ENCODE measurements around the gene MYCBP2.

Gene MYCBP2

GRCh38 chr13:77177646-77178045 lies 149.2 kb downstream of the MYCBP2 start:
- Histone ChIP-seq H3K4me1 (ENCODE audit: insufficient read depth, poor library complexity, severe bottlenecking) (no peaks in the 10 kb centered on the region), H3K9me3 (ENCODE audit: severe bottlenecking) (no peaks in the 10 kb centered on the region), H3K36me3 (ENCODE audit: low read depth) (peaks cover 83% of the 10 kb centered on the region), H3K27me3 (ENCODE audit: insufficient read depth, poor library complexity, severe bottlenecking) (no peaks in the 10 kb centered on the region), H3K4me3 (ENCODE audit: severe bottlenecking) (no peak overlapping the region), H3K27ac (ENCODE audit: poor library complexity, severe bottlenecking) (no peak overlapping the region)
- no peak for TF ChIP-seq CTCF (IDR thresholded peaks at IDR 0.05; ENCODE audit: poor library complexity, severe bottlenecking)
- DNase-seq (ENCODE audit: low spot score) (no peak), ATAC-seq (ENCODE audit: low read depth) (no peak)

GRCh38 chr13:77176350-77176749 lies 150.5 kb downstream of the MYCBP2 start:
- Histone ChIP-seq H3K4me3 (ENCODE audit: severe bottlenecking) (no peak overlapping the region), H3K27ac (ENCODE audit: poor library complexity, severe bottlenecking) (no peak overlapping the region), H3K9me3 (ENCODE audit: severe bottlenecking) (no peaks in the 10 kb centered on the region), H3K27me3 (ENCODE audit: insufficient read depth, poor library complexity, severe bottlenecking) (no peaks in the 10 kb centered on the region), H3K4me1 (ENCODE audit: insufficient read depth, poor library complexity, severe bottlenecking) (no peaks in the 10 kb centered on the region), H3K36me3 (ENCODE audit: low read depth) (peaks cover 76% of the 10 kb centered on the region)
- ATAC-seq (ENCODE audit: low read depth) (0 out of 3 replicates have a peak, but pooled peaks have one; percentile 36), DNase-seq (ENCODE audit: low spot score) (no peak)
- no peak for TF ChIP-seq CTCF (IDR thresholded peaks at IDR 0.05; ENCODE audit: poor library complexity, severe bottlenecking)

DNA sequence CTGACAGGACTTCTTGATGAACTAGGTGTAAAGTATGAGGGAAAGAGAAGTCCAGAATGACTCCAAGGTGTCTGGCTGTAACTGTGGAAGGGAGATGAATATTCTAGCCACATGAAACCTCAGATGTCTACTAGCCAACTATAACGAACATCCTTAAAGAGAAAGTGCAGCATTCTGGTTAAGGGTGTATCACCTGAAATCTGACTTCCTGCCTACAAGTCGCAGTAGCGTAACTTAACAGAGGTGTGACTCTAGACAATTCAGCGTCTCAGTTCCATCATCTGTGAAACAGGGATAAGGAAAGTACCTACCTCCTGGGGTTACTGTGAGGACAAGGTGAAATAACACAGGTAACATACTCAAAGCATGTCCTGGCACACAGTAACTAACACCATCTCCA lies 154.2 kb downstream of the MYCBP2 start:
- no peak overlapping the region for H3K27ac ChIP-seq (ENCODE audit: poor library complexity, severe bottlenecking)
- DNase-seq (ENCODE audit: low spot score) (no peak), ATAC-seq (ENCODE audit: low read depth) (no peak)
- H3K9me3 ChIP-seq (ENCODE audit: severe bottlenecking): no peaks in the 10 kb centered on the region
- TF ChIP-seq CTCF (IDR thresholded peaks at IDR 0.05; ENCODE audit: poor library complexity, severe bottlenecking): no peak
- H3K4me3 ChIP-seq (ENCODE audit: severe bottlenecking): no peak overlapping the region
- no peaks in the 10 kb centered on the region for H3K4me1 ChIP-seq (ENCODE audit: insufficient read depth, poor library complexity, severe bottlenecking)
- peaks cover 65% of the 10 kb centered on the region for H3K36me3 ChIP-seq (ENCODE audit: low read depth)
- H3K27me3 ChIP-seq (ENCODE audit: insufficient read depth, poor library complexity, severe bottlenecking): no peaks in the 10 kb centered on the region

- TF ChIP-seq CTCF (IDR thresholded peaks at IDR 0.05; ENCODE audit: poor library complexity, severe bottlenecking): no peak
- Histone ChIP-seq H3K4me3 (ENCODE audit: severe bottlenecking) (no peak overlapping the region), H3K36me3 (ENCODE audit: low read depth) (peaks cover 73% of the 10 kb centered on the region)
Measured at GRCh38 chr13:77171451-77171850, 155.4 kb downstream of the MYCBP2 start.

DNA sequence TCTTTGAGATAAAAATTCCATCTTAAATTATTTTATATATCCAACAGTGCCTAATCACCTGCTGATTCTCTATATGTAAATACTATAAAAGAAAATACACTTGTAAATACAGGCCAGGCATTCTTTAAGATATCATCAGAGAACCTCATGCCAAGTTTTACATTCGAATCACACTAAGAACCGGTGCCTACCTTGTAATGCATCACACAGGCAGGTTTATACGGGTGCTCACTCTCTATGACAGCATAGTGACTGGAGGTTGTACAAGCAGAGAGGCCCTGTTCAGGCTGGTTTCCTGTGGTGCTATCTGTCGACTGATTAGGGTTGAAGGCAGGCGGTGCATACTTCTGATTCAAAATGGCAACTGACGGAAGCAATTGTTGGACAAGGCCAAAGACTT lies 158.7 kb downstream of the MYCBP2 start:
- no peaks in the 10 kb centered on the region for H3K27me3 ChIP-seq (ENCODE audit: insufficient read depth, poor library complexity, severe bottlenecking)
- no peak overlapping the region for H3K27ac ChIP-seq (ENCODE audit: poor library complexity, severe bottlenecking)
- ATAC-seq (ENCODE audit: low read depth) (no peak), DNase-seq (ENCODE audit: low spot score) (no peak)
- no peaks in the 10 kb centered on the region for H3K4me1 ChIP-seq (ENCODE audit: insufficient read depth, poor library complexity, severe bottlenecking)
- no peak for TF ChIP-seq CTCF (IDR thresholded peaks at IDR 0.05; ENCODE audit: poor library complexity, severe bottlenecking)
- H3K36me3 ChIP-seq (ENCODE audit: low read depth): peaks cover 66% of the 10 kb centered on the region
- H3K4me3 ChIP-seq (ENCODE audit: severe bottlenecking): no peak overlapping the region
- H3K9me3 ChIP-seq (ENCODE audit: severe bottlenecking): no peaks in the 10 kb centered on the region

More at GRCh38 chr13:77171451-77171850, 155.4 kb downstream of the MYCBP2 start:
- DNase-seq (ENCODE audit: low spot score): no peak
- no peak for ATAC-seq (ENCODE audit: low read depth)
- H3K27ac ChIP-seq (ENCODE audit: poor library complexity, severe bottlenecking): no peak overlapping the region
- H3K9me3 ChIP-seq (ENCODE audit: severe bottlenecking): no peaks in the 10 kb centered on the region
- H3K4me1 ChIP-seq (ENCODE audit: insufficient read depth, poor library complexity, severe bottlenecking): no peaks in the 10 kb centered on the region
- H3K27me3 ChIP-seq (ENCODE audit: insufficient read depth, poor library complexity, severe bottlenecking): no peaks in the 10 kb centered on the region
